Smooth muscle cell (in vitro differentiated cells): Measurements from ENCODE around the gene SYNJ2BP. TPM values are rescaled to one million over a fixed set of nuclear protein-coding genes. Genes with fewer than 3 reads are reported as not detected.

Source experiments
- DNase-seq: peaks from one replicate; lab custom pipeline; 2025; ENCODE audit not compliant: unreplicated experiment; lab: John Stamatoyannopoulos, UW
- H2AFZ ChIP-seq: fragments of 200-600 bp; sonication (generic); 2 replicates; pipeline ENCODE4 v1.6.0; 2016; ENCODE audit warnings: antibody characterized with exemption, low read depth, mild to moderate bottlenecking
- H3F3A ChIP-seq: fragments of 200-600 bp; sonication (generic); 2 replicates; pipeline ENCODE4 v1.6.0; 2017; ENCODE audit warnings: antibody characterized with exemption, low read depth
- H3K27ac ChIP-seq: fragments of 200-600 bp; sonication (generic); 2 replicates; pipeline ENCODE4 v1.5.1; 2016; ENCODE audit warnings: low read depth, mild to moderate bottlenecking
- H3K27me3 ChIP-seq: fragments of 200-600 bp; sonication (generic); 2 replicates; pipeline ENCODE4 v1.6.1; 2016; ENCODE audit warnings: low read depth, mild to moderate bottlenecking
- H3K36me3 ChIP-seq: fragments of 200-600 bp; sonication (generic); 2 replicates; pipeline ENCODE4 v1.5.1; 2016; ENCODE audit warnings: low read depth
- H3K4me1 ChIP-seq: fragments of 200-600 bp; sonication (generic); 2 replicates; pipeline ENCODE4 v1.5.1; 2016; ENCODE audit warnings: low read depth
- H3K4me2 ChIP-seq: fragments of 200-600 bp; sonication (generic); 2 replicates; pipeline ENCODE4 v1.6.0; 2016; ENCODE audit warnings: mild to moderate bottlenecking
- H3K4me3 ChIP-seq: fragments of 200-600 bp; sonication (generic); 2 replicates; pipeline ENCODE4 v1.5.1; 2016; ENCODE audit warnings: mild to moderate bottlenecking
- H3K79me2 ChIP-seq: fragments of 200-600 bp; sonication (generic); 2 replicates; pipeline ENCODE4 v1.6.0; 2016; ENCODE audit warnings: low read depth, mild to moderate bottlenecking
- H3K9ac ChIP-seq: fragments of 200-600 bp; sonication (generic); 2 replicates; pipeline ENCODE4 v1.6.0; 2016; ENCODE audit warnings: low read depth
- H3K9me3 ChIP-seq: fragments of 200-600 bp; sonication (generic); replicated peaks from 2 replicates; pipeline ENCODE4 v1.5.1; 2016; ENCODE audit warnings: low read depth
- H4K20me1 ChIP-seq: fragments of 200-600 bp; sonication (generic); 2 replicates; pipeline ENCODE4 v1.6.0; 2016; ENCODE audit warnings: low read depth
- WGBS: methylation state at CpG from one replicate; pipeline ENCODE4 v1.1.7; 2016; ENCODE audit warnings: low lambda C conversion rate; 5-methylcytosine and 5-hydroxymethylcytosine counted together
- polyA plus RNA-seq: library from polyadenylated mRNA; unstranded; fragments of >200 nt; fragmentation: Nextera tagmentation; extraction: Ambion mirVana; gene quantifications from 2 replicates; pipeline ENCODE4 v1.2.1, GENCODE V29; 2016
- total RNA-seq: library from RNA; depleted of rRNA; stranded (reverse); fragments of >200 nt; gene quantifications from 2 replicates; pipeline ENCODE4 v1.2.3, GENCODE V29; 2014
- TF ChIP-seq, protein P1 (sequence below): fragments of 200-600 bp; sonication (generic); IDR thresholded peaks from 2 replicates; pipeline ENCODE4 v1.5.1; 2017; ENCODE audit warnings: borderline replicate concordance, mild to moderate bottlenecking, antibody characterized with exemption; ENCODE audit not compliant: insufficient read depth, poor library complexity, severe bottlenecking

SYNJ2BP gene
- total and polyA plus RNA-seq, 2 experiments from 2014 or later: 14.8 to 18.8 TPM

- Histone ChIP-seq H3K4me1 (no peaks in the 10 kb centered on the region), H3K27ac (no peak overlapping the region), H3K9ac (no peak overlapping the region), H3K9me3 (no peaks in the 10 kb centered on the region), H3F3A (no peaks in the 10 kb centered on the region), H3K27me3 (no peaks in the 10 kb centered on the region), H3K36me3 (no peaks in the 10 kb centered on the region), H3K4me2 (no peak overlapping the region), H4K20me1 (peaks cover 35% of the 10 kb centered on the region), H3K79me2 (peaks cover 3% of the 10 kb centered on the region), H3K4me3 (no peak overlapping the region), H2AFZ (no peak overlapping the region)
- 90% methylated on average over 8 of the region's 23 CpGs for WGBS
- no peak for DNase-seq
- TF ChIP-seq, protein P1, sequence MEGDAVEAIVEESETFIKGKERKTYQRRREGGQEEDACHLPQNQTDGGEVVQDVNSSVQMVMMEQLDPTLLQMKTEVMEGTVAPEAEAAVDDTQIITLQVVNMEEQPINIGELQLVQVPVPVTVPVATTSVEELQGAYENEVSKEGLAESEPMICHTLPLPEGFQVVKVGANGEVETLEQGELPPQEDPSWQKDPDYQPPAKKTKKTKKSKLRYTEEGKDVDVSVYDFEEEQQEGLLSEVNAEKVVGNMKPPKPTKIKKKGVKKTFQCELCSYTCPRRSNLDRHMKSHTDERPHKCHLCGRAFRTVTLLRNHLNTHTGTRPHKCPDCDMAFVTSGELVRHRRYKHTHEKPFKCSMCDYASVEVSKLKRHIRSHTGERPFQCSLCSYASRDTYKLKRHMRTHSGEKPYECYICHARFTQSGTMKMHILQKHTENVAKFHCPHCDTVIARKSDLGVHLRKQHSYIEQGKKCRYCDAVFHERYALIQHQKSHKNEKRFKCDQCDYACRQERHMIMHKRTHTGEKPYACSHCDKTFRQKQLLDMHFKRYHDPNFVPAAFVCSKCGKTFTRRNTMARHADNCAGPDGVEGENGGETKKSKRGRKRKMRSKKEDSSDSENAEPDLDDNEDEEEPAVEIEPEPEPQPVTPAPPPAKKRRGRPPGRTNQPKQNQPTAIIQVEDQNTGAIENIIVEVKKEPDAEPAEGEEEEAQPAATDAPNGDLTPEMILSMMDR: no peak
Observed at GRCh38 chr14:70398706-70399431, 18.0 kb downstream of the SYNJ2BP start.

GRCh38 chr14:70398280-70398679, 18.6 kb downstream of the SYNJ2BP start:
- WGBS: 98% methylated on average over 2 of the region's 2 CpGs
- H3K4me2 ChIP-seq: no peak overlapping the region
- H4K20me1 ChIP-seq: peaks cover 34% of the 10 kb centered on the region
- no peaks in the 10 kb centered on the region for H3K36me3 ChIP-seq
- TF ChIP-seq, protein P1: no peak
- no peaks in the 10 kb centered on the region for H3K4me1 ChIP-seq
- H3K9ac ChIP-seq: no peak overlapping the region
- no peaks in the 10 kb centered on the region for H3K9me3 ChIP-seq
- no peaks in the 10 kb centered on the region for H3F3A ChIP-seq
- no peak for DNase-seq
- H3K27ac ChIP-seq: no peak overlapping the region
- H2AFZ ChIP-seq: no peak overlapping the region
- H3K4me3 ChIP-seq: no peak overlapping the region
- H3K27me3 ChIP-seq: no peaks in the 10 kb centered on the region
- peaks cover 3% of the 10 kb centered on the region for H3K79me2 ChIP-seq

DNA sequence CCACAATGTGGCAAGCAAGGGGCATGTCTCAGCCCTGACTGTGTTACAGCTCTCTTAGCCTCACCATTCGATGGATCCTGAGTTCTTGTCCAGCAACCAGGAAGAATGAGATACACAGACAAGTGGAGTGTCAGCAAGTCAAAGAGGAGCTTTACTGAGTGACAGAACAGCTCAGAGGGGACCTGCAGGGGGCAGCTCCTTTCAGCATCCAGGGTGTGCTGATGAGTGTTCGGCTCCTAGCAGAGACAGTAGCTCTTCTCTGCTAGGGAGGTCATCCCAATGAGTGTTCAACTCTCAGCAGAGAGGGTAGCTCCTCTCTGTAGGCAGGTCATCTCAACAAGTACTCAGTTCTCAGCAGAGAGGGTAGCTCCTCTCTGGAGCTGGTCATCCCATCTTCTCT, 19.1 kb downstream of the SYNJ2BP start:
- DNase-seq: no peak
- Histone ChIP-seq H3F3A (no peaks in the 10 kb centered on the region), H3K4me2 (no peak overlapping the region), H3K9me3 (no peaks in the 10 kb centered on the region), H3K27ac (no peak overlapping the region), H4K20me1 (peaks cover 32% of the 10 kb centered on the region), H3K9ac (no peak overlapping the region), H3K79me2 (peaks cover 3% of the 10 kb centered on the region), H3K27me3 (no peaks in the 10 kb centered on the region), H2AFZ (no peak overlapping the region), H3K4me3 (no peak overlapping the region), H3K4me1 (no peaks in the 10 kb centered on the region), H3K36me3 (no peaks in the 10 kb centered on the region)
- 100% methylated on average over 2 of the region's 2 CpGs for WGBS
- TF ChIP-seq, protein P1: no peak
